ENCODE results near the gene DRD5.
"Not testable (repeated sequence)": the region's sequence is repeated elsewhere in the genome, so short reads cannot be mapped to it uniquely, and the experiment has no call there.

DRD5 gene

DNA sequence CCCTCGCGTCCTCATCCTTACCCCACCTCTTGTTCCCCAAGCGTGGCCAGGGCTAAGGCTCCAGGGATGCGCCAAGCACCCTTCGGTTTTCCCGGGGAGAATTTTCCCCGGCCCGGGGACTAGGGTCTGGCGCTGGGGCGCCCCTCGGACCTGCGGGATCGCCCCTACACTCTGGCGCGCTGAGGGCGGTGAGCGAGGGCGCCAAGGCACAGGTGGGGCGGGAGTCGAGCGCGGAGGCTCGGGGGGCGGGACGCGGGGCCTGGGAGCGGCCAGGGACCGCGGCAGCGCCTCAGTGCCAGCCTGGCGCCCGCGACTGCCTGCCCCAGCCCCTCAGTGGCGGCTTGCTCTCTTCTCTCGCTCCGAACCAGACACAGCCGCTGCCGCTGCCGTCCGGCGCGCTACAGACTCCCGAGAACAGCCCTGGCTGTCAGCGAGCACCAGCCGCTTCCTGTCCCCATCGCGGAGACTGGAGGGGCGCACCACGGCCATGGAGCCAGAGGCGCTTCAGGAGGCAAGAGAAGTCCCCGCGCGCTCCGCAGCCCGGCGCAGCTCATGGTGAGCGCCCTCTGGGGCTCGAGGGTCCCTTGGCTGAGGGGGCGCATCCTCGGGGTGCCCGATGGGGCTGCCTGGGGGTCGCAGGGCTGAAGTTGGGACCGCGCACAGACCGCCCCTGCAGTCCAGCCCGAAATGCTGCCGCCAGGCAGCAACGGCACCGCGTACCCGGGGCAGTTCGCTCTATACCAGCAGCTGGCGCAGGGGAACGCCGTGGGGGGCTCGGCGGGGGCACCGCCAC lies at the start of gene DRD5:
TSS of gene DRD5 (plus strand) at position 292 of the 793 bp plus-strand sequence. CDS start at position 688, 396 bp downstream.
- Histone ChIP-seq H3K9ac (ENCODE audit: low read depth in 1 of 2, low read length in 2 of 2) (no peak within 1 kb of the TSS), H3K27me3 (ENCODE audit: control insufficient read depth in 2 of 2, insufficient read depth in 2 of 2, low read length in 2 of 2) (peaks cover 10 to 11% of the 10 kb centered on the region in 2 donors), H3K9me3 (ENCODE audit: control insufficient read depth in 2 of 2, low read length in 2 of 2) (no peaks in the 10 kb centered on the region), H3K27ac (ENCODE audit: low read depth in 2 of 2, low read length in 2 of 2) (no peak within 1 kb of the TSS), H3K36me3 (ENCODE audit: control insufficient read depth in 2 of 2, insufficient read depth in 2 of 2, low read length in 2 of 2) (no peaks in the 10 kb centered on the region), H3K4me1 (ENCODE audit: control insufficient read depth in 2 of 2, insufficient read depth in 2 of 2, low read length in 2 of 2) (no peaks in the 10 kb centered on the region), H3K4me3 (ENCODE audit: low read length in 2 of 2) (no peak within 1 kb of the TSS)

DNA sequence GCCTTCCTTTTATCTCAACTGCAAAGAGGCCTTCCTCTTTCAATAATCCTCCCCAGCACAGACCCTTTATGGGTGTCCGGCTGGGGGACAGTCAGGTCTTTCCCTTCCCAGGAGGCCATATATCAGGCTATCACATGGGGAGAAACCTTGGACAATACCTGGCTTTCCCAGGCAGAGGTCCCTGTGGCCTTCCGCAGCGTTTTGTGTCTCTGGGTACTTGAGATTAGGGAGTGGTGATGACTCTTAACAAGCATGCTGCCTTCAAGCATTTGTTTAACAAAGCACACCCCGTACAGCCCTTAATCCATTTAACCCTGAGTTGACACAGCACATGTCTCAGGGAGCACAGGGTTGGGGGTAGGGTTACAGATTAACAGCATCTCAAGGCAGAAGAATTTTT lies 49.2 kb upstream of the DRD5 start:
- not testable (repeated sequence) for H3K9ac ChIP-seq (ENCODE audit: low read depth in 1 of 2, low read length in 2 of 2); H3K27ac ChIP-seq (ENCODE audit: low read depth in 2 of 2, low read length in 2 of 2); H3K27me3 ChIP-seq (ENCODE audit: control insufficient read depth in 2 of 2, insufficient read depth in 2 of 2, low read length in 2 of 2); H3K36me3 ChIP-seq (ENCODE audit: control insufficient read depth in 2 of 2, insufficient read depth in 2 of 2, low read length in 2 of 2); H3K4me3 ChIP-seq (ENCODE audit: low read length in 2 of 2); H3K9me3 ChIP-seq (ENCODE audit: control insufficient read depth in 2 of 2, low read length in 2 of 2); H3K4me1 ChIP-seq (ENCODE audit: control insufficient read depth in 2 of 2, insufficient read depth in 2 of 2, low read length in 2 of 2)

DNA sequence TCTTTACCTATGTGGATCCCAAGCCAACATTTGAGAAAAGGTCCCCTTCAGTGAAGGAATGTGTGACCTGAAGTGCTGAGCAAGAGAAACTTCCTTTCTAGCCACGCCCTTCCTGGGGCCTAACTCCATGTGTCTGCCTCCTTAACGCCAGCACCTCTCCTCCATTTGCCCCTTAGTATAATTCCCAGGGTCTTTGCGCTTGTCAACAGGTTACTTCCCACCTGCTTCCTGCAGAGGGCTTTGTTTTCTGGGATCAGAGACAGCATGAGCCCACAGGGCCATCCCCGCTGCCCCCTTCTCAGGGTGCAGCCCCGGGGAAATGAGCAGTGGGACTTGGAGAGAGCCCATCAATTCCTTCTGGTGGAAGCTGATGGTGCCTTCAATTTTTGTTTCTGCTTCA lies 45.9 kb upstream of the DRD5 start:
- Histone ChIP-seq H3K36me3 (ENCODE audit: control insufficient read depth in 2 of 2, insufficient read depth in 2 of 2, low read length in 2 of 2) (no peaks in the 10 kb centered on the region), H3K4me3 (ENCODE audit: low read length in 2 of 2) (no peak overlapping the region), H3K27ac (ENCODE audit: low read depth in 2 of 2, low read length in 2 of 2) (no peak overlapping the region), H3K9ac (ENCODE audit: low read depth in 1 of 2, low read length in 2 of 2) (no peak overlapping the region), H3K9me3 (ENCODE audit: control insufficient read depth in 2 of 2, low read length in 2 of 2) (no peaks in the 10 kb centered on the region), H3K27me3 (ENCODE audit: control insufficient read depth in 2 of 2, insufficient read depth in 2 of 2, low read length in 2 of 2) (no peaks in the 10 kb centered on the region), H3K4me1 (ENCODE audit: control insufficient read depth in 2 of 2, insufficient read depth in 2 of 2, low read length in 2 of 2) (peaks cover 0 to 2% of the 10 kb centered on the region in 2 donors)

DNA sequence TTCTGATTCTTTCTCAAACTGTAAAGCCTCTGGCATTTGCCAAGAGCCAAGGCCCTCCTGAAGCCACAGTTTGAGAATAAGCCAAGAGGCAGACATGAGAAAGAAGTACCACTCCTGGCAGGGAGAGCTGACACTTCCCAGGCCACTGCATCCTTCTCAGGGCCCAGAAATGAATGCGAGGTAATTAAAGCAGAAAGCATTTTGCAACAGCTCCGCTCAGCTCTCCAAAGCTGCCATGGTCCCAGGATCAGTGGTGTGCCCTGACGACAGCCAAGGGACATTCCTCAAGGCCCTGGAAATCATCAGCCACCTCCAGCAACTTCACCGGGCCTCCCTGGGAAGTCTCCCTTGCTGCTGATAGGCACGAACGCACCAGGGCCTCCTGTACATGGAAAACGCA lies 44.2 kb upstream of the DRD5 start:
- H3K4me3 ChIP-seq (ENCODE audit: low read length in 2 of 2); H3K27ac ChIP-seq (ENCODE audit: low read depth in 2 of 2, low read length in 2 of 2); H3K27me3 ChIP-seq (ENCODE audit: control insufficient read depth in 2 of 2, insufficient read depth in 2 of 2, low read length in 2 of 2); H3K4me1 ChIP-seq (ENCODE audit: control insufficient read depth in 2 of 2, insufficient read depth in 2 of 2, low read length in 2 of 2); H3K36me3 ChIP-seq (ENCODE audit: control insufficient read depth in 2 of 2, insufficient read depth in 2 of 2, low read length in 2 of 2); H3K9me3 ChIP-seq (ENCODE audit: control insufficient read depth in 2 of 2, low read length in 2 of 2); H3K9ac ChIP-seq (ENCODE audit: low read depth in 1 of 2, low read length in 2 of 2): not testable (repeated sequence)

DNA sequence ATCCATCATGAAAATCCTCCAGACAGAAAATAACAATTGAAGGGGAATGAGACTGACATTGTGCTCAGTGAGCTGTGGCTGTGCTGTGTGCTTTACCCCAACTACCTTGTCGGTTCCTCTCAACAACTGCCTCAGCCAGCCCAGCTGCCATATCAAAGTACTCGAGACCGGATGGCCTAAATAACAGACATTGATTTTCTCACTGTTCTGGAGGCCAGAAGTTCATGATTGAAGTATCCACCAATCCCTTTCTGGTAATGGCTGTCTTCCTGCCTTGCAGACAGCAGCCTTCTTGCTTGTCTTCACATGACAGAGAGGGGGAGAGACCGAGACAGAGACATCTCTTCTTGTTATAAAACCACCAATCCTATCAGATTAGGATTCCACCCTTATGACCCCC lies 37.6 kb upstream of the DRD5 start:
- not testable (repeated sequence) for H3K4me3 ChIP-seq (ENCODE audit: low read length in 2 of 2); H3K36me3 ChIP-seq (ENCODE audit: control insufficient read depth in 2 of 2, insufficient read depth in 2 of 2, low read length in 2 of 2); H3K9ac ChIP-seq (ENCODE audit: low read depth in 1 of 2, low read length in 2 of 2); H3K27me3 ChIP-seq (ENCODE audit: control insufficient read depth in 2 of 2, insufficient read depth in 2 of 2, low read length in 2 of 2); H3K4me1 ChIP-seq (ENCODE audit: control insufficient read depth in 2 of 2, insufficient read depth in 2 of 2, low read length in 2 of 2); H3K27ac ChIP-seq (ENCODE audit: low read depth in 2 of 2, low read length in 2 of 2); H3K9me3 ChIP-seq (ENCODE audit: control insufficient read depth in 2 of 2, low read length in 2 of 2)

DNA sequence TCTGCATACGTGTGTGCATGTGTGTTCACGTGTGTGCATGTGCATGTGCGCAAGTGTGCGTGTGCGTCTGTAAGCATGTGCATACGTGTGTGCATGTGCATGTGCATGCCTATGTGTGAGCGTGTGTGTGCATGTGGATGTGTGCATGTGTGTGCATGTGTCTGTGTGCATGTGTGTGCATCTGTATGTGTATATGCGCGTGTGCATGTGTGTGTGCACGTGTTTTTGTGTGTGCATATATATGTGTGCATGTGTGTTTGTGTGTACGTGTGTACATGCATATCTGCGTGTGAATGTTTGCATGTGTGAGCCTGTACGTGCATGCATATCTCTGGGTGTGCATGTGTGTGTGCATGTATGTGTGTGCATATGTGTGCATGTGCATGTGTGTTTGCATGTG lies 35.7 kb upstream of the DRD5 start:
- Histone ChIP-seq H3K9me3 (ENCODE audit: control insufficient read depth in 2 of 2, low read length in 2 of 2) (no peaks in the 10 kb centered on the region), H3K27me3 (ENCODE audit: control insufficient read depth in 2 of 2, insufficient read depth in 2 of 2, low read length in 2 of 2) (no peaks in the 10 kb centered on the region), H3K36me3 (ENCODE audit: control insufficient read depth in 2 of 2, insufficient read depth in 2 of 2, low read length in 2 of 2) (no peaks in the 10 kb centered on the region), H3K9ac (ENCODE audit: low read depth in 1 of 2, low read length in 2 of 2) (no peak overlapping the region), H3K4me3 (ENCODE audit: low read length in 2 of 2) (no peak overlapping the region), H3K4me1 (ENCODE audit: control insufficient read depth in 2 of 2, insufficient read depth in 2 of 2, low read length in 2 of 2) (no peaks in the 10 kb centered on the region), H3K27ac (ENCODE audit: low read depth in 2 of 2, low read length in 2 of 2) (no peak overlapping the region)

DNA sequence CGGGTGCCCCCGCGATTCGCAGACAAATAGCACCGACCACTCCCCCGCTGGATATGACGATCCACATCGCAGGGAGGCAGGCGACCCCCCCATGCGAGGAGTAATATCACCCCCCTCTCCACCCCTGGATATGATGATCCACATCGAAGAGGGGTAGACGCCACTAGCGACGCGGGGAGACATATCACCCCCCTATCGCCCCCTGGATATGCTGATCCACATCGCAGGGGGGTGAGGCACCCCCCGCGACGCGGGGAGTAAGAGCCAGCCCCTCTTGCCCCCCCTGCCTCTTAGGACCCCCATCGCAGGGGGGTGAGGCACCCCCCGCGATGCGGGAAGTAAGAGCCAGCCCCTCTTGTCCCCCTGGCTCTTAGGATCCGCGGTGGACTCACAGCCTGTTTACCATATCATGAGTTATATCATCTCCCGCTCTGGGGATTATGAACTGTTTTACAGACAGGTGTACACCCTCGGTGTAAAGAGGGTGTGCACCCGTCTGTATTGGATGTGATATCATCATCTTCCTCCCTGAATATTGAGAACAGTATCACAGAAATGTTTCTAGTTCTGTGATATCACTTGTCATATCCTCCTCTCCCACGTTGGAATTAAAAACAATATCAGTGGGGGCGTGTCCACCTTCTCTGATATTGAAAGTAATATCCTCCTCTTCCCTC lies 22.7 kb upstream of the DRD5 start:
- Histone ChIP-seq H3K4me1 (ENCODE audit: control insufficient read depth in 2 of 2, insufficient read depth in 2 of 2, low read length in 2 of 2) (no peaks in the 10 kb centered on the region), H3K27me3 (ENCODE audit: control insufficient read depth in 2 of 2, insufficient read depth in 2 of 2, low read length in 2 of 2) (no peaks in the 10 kb centered on the region), H3K4me3 (ENCODE audit: low read length in 2 of 2) (no peak overlapping the region), H3K9me3 (ENCODE audit: control insufficient read depth in 2 of 2, low read length in 2 of 2) (no peaks in the 10 kb centered on the region), H3K9ac (ENCODE audit: low read depth in 1 of 2, low read length in 2 of 2) (no peak overlapping the region), H3K27ac (ENCODE audit: low read depth in 2 of 2, low read length in 2 of 2) (no peak overlapping the region), H3K36me3 (ENCODE audit: control insufficient read depth in 2 of 2, insufficient read depth in 2 of 2, low read length in 2 of 2) (no peaks in the 10 kb centered on the region)

DNA sequence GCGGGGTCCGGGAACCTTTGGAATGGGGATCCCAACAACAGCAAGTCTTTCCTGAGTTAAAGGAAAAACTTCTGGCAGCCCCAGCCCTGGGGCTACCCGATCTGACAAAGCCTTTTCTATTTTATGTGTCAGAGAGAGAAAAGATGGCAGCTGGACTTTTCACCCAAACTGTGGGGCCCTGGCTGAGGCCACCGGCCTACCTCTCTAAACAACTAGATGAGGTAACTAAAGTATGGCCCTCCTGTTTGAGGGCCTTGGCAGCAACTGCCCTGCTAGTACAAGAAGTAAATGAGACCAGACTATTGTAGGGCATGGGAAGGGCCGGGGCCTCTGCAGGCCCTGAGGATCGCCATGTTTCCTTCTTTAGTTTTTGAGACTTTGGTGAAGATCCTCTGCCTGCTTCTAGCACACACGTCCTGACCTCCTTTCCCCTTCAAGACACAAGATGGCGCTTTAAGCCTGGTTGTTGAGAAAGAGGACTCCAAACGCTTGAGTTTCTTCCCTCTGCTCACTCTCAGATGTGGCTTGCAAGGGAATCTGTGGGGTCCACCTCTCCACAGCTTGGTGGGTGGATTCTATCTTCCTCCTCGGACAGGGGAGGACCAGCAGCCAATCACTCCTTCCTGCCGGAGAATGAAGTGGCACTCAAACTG lies 18.5 kb upstream of the DRD5 start:
- no peaks in the 10 kb centered on the region for H3K27me3 ChIP-seq (ENCODE audit: control insufficient read depth in 2 of 2, insufficient read depth in 2 of 2, low read length in 2 of 2)
- no peaks in the 10 kb centered on the region for H3K36me3 ChIP-seq (ENCODE audit: control insufficient read depth in 2 of 2, insufficient read depth in 2 of 2, low read length in 2 of 2)
- H3K9ac ChIP-seq (ENCODE audit: low read depth in 1 of 2, low read length in 2 of 2): no peak overlapping the region
- H3K27ac ChIP-seq (ENCODE audit: low read depth in 2 of 2, low read length in 2 of 2): no peak overlapping the region
- H3K4me1 ChIP-seq (ENCODE audit: control insufficient read depth in 2 of 2, insufficient read depth in 2 of 2, low read length in 2 of 2): no peaks in the 10 kb centered on the region
- no peak overlapping the region for H3K4me3 ChIP-seq (ENCODE audit: low read length in 2 of 2)
- no peaks in the 10 kb centered on the region for H3K9me3 ChIP-seq (ENCODE audit: control insufficient read depth in 2 of 2, low read length in 2 of 2)

DNA sequence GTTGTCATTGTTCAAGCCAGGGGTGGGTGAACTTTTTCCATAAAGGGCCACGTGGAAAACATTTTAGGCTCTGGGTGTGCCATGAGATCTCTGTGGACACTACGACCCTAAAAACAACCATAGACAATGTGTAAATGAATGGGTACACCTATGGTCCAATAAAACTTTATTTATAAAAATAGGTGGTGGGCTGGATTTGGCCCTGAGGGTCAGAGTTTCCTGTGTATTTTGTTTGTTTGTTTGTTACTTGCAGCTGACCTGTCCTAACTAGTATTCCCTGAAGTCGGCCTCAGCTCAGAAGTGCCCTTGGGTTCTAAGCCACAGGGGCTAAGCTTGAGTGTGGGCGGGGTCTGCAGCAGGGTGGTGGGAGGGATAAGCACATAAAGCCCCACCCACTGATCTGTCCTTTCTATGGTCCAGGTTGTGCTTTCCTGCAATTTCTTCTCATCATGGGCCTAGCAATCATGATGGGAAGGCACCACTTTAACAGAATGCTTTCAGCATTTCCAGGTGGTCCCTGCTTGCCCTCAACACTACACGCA lies 17.2 kb upstream of the DRD5 start:
- H3K9me3 ChIP-seq (ENCODE audit: control insufficient read depth in 2 of 2, low read length in 2 of 2): no peaks in the 10 kb centered on the region
- no peak overlapping the region for H3K4me3 ChIP-seq (ENCODE audit: low read length in 2 of 2)
- no peaks in the 10 kb centered on the region for H3K36me3 ChIP-seq (ENCODE audit: control insufficient read depth in 2 of 2, insufficient read depth in 2 of 2, low read length in 2 of 2)

DNA sequence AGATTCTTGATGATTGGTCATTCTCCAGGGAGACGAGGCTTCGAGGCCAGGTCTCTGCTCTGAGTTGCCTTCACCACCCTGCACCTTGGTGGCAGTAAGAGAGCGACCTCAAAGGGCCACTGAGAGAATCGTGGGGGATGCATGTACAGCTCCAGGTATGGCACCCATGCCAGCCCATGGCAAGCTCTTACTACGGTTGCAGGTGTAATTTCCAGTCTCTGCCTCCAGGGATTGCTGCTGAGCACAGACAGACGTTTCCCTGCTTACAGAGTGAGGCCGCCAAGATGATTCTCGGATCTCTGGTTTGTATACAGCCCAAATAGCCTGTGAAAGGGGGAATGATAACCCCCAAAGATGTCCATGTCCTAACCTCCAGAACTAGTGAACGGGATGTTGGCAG lies 16.3 kb upstream of the DRD5 start:
- no peaks in the 10 kb centered on the region for H3K9me3 ChIP-seq (ENCODE audit: control insufficient read depth in 2 of 2, low read length in 2 of 2)
- H3K27me3 ChIP-seq (ENCODE audit: control insufficient read depth in 2 of 2, insufficient read depth in 2 of 2, low read length in 2 of 2): no peaks in the 10 kb centered on the region
- H3K27ac ChIP-seq (ENCODE audit: low read depth in 2 of 2, low read length in 2 of 2): no peak overlapping the region
- no peak overlapping the region for H3K4me3 ChIP-seq (ENCODE audit: low read length in 2 of 2)
- no peak overlapping the region for H3K9ac ChIP-seq (ENCODE audit: low read depth in 1 of 2, low read length in 2 of 2)
- no peaks in the 10 kb centered on the region for H3K4me1 ChIP-seq (ENCODE audit: control insufficient read depth in 2 of 2, insufficient read depth in 2 of 2, low read length in 2 of 2)
- no peaks in the 10 kb centered on the region for H3K36me3 ChIP-seq (ENCODE audit: control insufficient read depth in 2 of 2, insufficient read depth in 2 of 2, low read length in 2 of 2)

More for the DNA sequence above, 17.2 kb upstream of the DRD5 start:
- Histone ChIP-seq H3K27ac (ENCODE audit: low read depth in 2 of 2, low read length in 2 of 2) (no peak overlapping the region), H3K4me1 (ENCODE audit: control insufficient read depth in 2 of 2, insufficient read depth in 2 of 2, low read length in 2 of 2) (no peaks in the 10 kb centered on the region), H3K27me3 (ENCODE audit: control insufficient read depth in 2 of 2, insufficient read depth in 2 of 2, low read length in 2 of 2) (no peaks in the 10 kb centered on the region), H3K9ac (ENCODE audit: low read depth in 1 of 2, low read length in 2 of 2) (no peak overlapping the region)
